Stimulated activated CD4-positive, alpha-beta T cell treated with anti-CD3 and anti-CD28 coated beads, TNF-alpha, amount 100 ng/mL, for 24 hours (primary cell): ENCODE measurements around the gene KDM3A.

Source experiments
- DNase-seq, 3 experiments: peaks; one replicate each; pipeline ENCODE4 v3.0.0-alpha.2; 2020; ENCODE audit warnings: low read depth in 3 of 3

Gene KDM3A

DNA sequence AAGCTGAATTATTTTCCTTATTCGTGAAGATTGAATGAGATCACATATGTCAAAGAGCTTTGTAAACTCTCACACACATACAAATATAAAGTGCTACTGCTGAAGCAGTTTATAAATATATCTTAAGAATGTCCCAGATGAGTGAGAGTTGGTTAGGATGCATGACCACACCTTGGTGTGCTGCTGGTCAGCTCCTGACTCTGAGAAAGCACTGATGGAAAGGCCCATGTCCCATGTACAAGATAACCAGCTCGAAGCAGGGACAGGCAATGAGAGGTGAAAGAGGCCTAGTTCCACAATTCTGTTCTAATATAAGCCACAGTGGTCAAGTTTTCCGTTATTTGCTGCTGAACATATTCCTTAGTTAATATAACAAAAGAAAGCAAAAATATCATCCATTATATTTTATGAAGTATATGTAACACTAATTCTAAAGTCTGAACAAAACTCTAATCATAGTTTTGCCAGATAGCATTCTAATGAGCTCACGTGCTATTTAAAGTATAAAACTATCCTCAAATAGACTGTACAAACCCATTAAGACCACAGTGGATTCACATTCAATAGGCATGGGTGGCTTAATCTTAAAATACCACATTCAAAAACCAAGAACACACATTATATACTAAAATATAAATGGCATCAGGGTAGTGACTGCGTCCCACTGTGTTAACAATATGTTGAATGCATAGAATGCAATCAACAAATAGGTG lies 72.9 kb downstream of the KDM3A start:
- no peak for DNase-seq

DNA sequence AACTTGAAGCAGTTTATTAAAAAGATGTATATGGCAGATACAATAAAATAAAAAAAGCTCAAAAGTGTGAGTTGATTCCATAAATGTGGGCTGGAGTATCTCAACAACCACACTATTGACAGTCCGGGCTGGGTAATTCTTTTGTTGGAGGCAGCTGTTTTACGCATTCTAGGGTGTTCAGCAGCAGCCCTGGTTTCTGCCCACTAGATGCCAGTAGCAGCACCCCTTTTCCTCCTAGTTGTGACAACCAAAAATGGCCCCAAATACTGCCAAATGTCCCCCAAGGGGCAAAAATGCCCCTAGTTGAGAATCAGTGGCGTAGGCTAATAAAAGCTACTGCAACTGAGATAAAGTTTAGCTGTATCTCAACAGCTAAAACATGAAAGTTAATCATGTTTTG lies 77.3 kb downstream of the KDM3A start:
- no peak for DNase-seq

DNA sequence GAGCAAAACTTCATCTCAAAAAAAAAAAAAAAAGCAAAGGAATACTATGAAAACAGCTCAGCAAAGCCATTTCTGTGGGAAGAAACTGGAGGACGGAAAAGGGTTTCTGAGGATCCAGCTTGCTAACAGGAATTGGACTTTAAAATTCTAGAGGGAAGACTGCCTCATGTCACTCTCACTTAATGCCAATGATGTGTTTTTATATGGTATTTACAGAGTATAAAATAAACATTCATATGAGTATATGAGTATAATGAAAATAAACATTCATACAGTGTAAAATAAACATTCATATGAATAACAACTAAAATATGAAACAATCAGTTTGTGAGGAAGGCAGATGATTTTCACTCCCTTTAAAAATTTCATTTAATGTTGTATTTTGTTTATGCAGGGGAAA lies 78.2 kb downstream of the KDM3A start:
- DNase-seq, result no peak

- DNase-seq, result no peak
Measured at GRCh38 chr2:86520153-86520552, 79.0 kb downstream of the KDM3A start.

GRCh38 chr2:86521922-86522321 lies 80.8 kb downstream of the KDM3A start:
- DNase-seq, result no peak

- no peak for DNase-seq
Measured at GRCh38 chr2:86522711-86523110, 81.5 kb downstream of the KDM3A start.

DNA sequence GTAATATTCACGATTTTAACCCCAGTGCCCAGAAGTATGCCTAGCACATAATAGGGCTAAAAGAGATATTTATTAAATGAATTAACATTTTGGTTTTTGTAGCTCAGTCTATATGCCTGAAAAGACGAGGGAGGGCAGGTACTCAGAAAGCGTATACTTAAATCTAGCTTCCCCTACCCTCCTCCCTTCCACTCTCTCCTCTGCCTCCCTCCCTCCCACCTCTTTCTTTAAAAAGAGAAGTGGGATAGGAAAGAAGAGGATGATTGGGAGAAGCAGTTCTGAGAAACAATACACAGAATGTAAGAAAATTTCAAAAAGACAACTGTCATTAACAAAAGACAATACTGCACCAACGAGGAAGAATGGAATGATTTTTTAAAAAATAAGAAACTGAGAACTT lies 82.3 kb downstream of the KDM3A start:
- no peak for DNase-seq

- no peak for DNase-seq
Measured at GRCh38 chr2:86525421-86526340, 84.5 kb downstream of the KDM3A start.

GRCh38 chr2:86533589-86533988 lies 92.4 kb downstream of the KDM3A start:
- no peak for DNase-seq

GRCh38 chr2:86541334-86541733 lies 100.2 kb downstream of the KDM3A start:
- DNase-seq, result no peak
